WTC11 (cell line): ENCODE data around the gene WBP1L. TPM values are rescaled to one million over a fixed set of nuclear protein-coding genes. Genes with fewer than 3 reads are reported as not detected.

Experiments
- ATAC-seq: fragments of 200-7000 bp; cut with Tn5 transposase; 2 replicates; pipeline ENCODE4 v1.10.0; 2021; ENCODE audit warnings: mild to moderate bottlenecking, moderate library complexity
- CTCF ChIA-PET: fragments of 300-600 bp; sonication (Branson Sonifier 250); formaldehyde crosslinking; loops from one replicate; lab custom pipeline; 2021; ENCODE audit warnings: antibody characterized with exemption; lab: Charles Lee
- POLR2A ChIA-PET: fragments of 350-600 bp; sonication (Branson Sonifier 250); formaldehyde crosslinking; loops from one replicate; lab custom pipeline; 2021; ENCODE audit warnings: antibody characterized with exemption; lab: Charles Lee
- DNase-seq: peaks from one replicate; pipeline ENCODE4 v3.0.0; 2021; ENCODE audit warnings: low spot score
- H3K27ac Mint-ChIP-seq: 2 replicates; pipeline ENCODE4 v1.8.0; 2021; ENCODE audit warnings: mixed read lengths
- H3K27me3 Mint-ChIP-seq: 2 replicates; pipeline ENCODE4 v1.8.0; 2021; ENCODE audit warnings: low read depth, mild to moderate bottlenecking, moderate library complexity, mixed read lengths
- H3K36me3 Mint-ChIP-seq: 2 replicates; pipeline ENCODE4 v1.8.0; 2021; ENCODE audit warnings: mixed read lengths
- H3K4me1 Mint-ChIP-seq: 2 replicates; pipeline ENCODE4 v1.8.0; 2022; ENCODE audit warnings: mixed read lengths
- H3K4me3 Mint-ChIP-seq: 2 replicates; pipeline ENCODE4 v1.8.0; 2021; ENCODE audit warnings: mild to moderate bottlenecking, moderate library complexity, mixed read lengths
- H3K9me3 Mint-ChIP-seq: 2 replicates; pipeline ENCODE4 v1.8.0; 2021; ENCODE audit warnings: mixed read lengths
- CBFB ChIP-seq: sonication (generic); formaldehyde crosslinking; IDR thresholded peaks from 2 replicates; pipeline ENCODE4 v1.8.1; 2022; ENCODE audit warnings: mild to moderate bottlenecking, low read depth, missing genetic modification reagents
- EMX1 ChIP-seq: fragments of 250-450 bp; sonication (Bioruptor Pico); IDR thresholded peaks from 2 replicates; pipeline ENCODE4 v1.8.0; 2021; ENCODE audit warnings: mild to moderate bottlenecking
- FOXJ3 ChIP-seq: sonication (generic); formaldehyde crosslinking; IDR thresholded peaks from 2 replicates; pipeline ENCODE4 v1.9.0; 2021; ENCODE audit warnings: missing genetic modification reagents, mild to moderate bottlenecking, borderline replicate concordance
- GRHL2 ChIP-seq: fragments of 250-450 bp; sonication (Bioruptor Pico); IDR thresholded peaks from 2 replicates; pipeline ENCODE4 v1.8.0; 2022; ENCODE audit warnings: mild to moderate bottlenecking, moderate library complexity; ENCODE audit not compliant: insufficient replicate concordance, severe bottlenecking
- HMGA2 ChIP-seq: fragments of 250-450 bp; sonication (Bioruptor Pico); IDR thresholded peaks from 2 replicates; pipeline ENCODE4 v1.4.0; 2021; ENCODE audit warnings: mild to moderate bottlenecking, moderate library complexity
- JUN ChIP-seq: sonication (generic); formaldehyde crosslinking; IDR thresholded peaks from 2 replicates; pipeline ENCODE4 v1.8.0; 2023; ENCODE audit warnings: mild to moderate bottlenecking, missing genetic modification reagents
- MXD4 ChIP-seq: fragments of 250-450 bp; sonication (Bioruptor Pico); IDR thresholded peaks from 2 replicates; pipeline ENCODE4 v1.8.0; 2021; ENCODE audit warnings: mild to moderate bottlenecking, moderate library complexity, borderline replicate concordance
- NFATC4 ChIP-seq: fragments of 250-450 bp; sonication (Bioruptor Pico); IDR thresholded peaks from 2 replicates; pipeline ENCODE4 v1.9.0; 2021; ENCODE audit warnings: mild to moderate bottlenecking
- NFE2L1 ChIP-seq: sonication (generic); formaldehyde crosslinking; IDR thresholded peaks from 2 replicates; pipeline ENCODE4 v1.8.1; 2023; ENCODE audit warnings: missing genetic modification reagents
- NR1H2 ChIP-seq: sonication (generic); formaldehyde crosslinking; IDR thresholded peaks from 2 replicates; pipeline ENCODE4 v1.9.0; 2021; ENCODE audit warnings: mild to moderate bottlenecking, moderate library complexity, missing genetic modification reagents
- OVOL2 ChIP-seq: fragments of 250-450 bp; sonication (Bioruptor Pico); IDR thresholded peaks from 2 replicates; pipeline ENCODE4 v1.9.0; 2021; ENCODE audit warnings: mild to moderate bottlenecking, borderline replicate concordance
- SMAD4 ChIP-seq: sonication (generic); formaldehyde crosslinking; IDR thresholded peaks from 2 replicates; pipeline ENCODE4 v1.8.0; 2022; ENCODE audit warnings: mild to moderate bottlenecking, missing genetic modification reagents
- TEAD4 ChIP-seq: sonication (generic); formaldehyde crosslinking; IDR thresholded peaks from 2 replicates; pipeline ENCODE4 v1.8.0; 2022; ENCODE audit warnings: mild to moderate bottlenecking, missing genetic modification reagents
- ZNF671 ChIP-seq: fragments of 250-450 bp; sonication (Bioruptor Pico); IDR thresholded peaks from 2 replicates; pipeline ENCODE4 v1.8.0; 2021; ENCODE audit warnings: mild to moderate bottlenecking
- total RNA-seq: library from RNA; stranded (reverse); gene quantifications from 3 replicates; pipeline ENCODE4 v1.2.3, GENCODE V29; 2021
- TF ChIP-seq, protein P1 (sequence below): fragments of 200-600 bp; IDR thresholded peaks from 2 replicates; pipeline ENCODE4 v1.8.0; 2022; ENCODE audit warnings: antibody characterized with exemption
- TF ChIP-seq, protein P2 (sequence below): sonication (generic); formaldehyde crosslinking; IDR thresholded peaks from 2 replicates; pipeline ENCODE4 v1.8.1; 2023; ENCODE audit warnings: mild to moderate bottlenecking, missing genetic modification reagents, moderate library complexity
- TF ChIP-seq, protein P3 (sequence below): sonication (generic); formaldehyde crosslinking; conservative IDR thresholded peaks from 2 replicates; pipeline ENCODE4 v1.8.1; 2022; ENCODE audit warnings: mild to moderate bottlenecking, missing genetic modification reagents
- TF ChIP-seq, protein P4 (sequence below): fragments of 250-450 bp; sonication (Bioruptor Pico); IDR thresholded peaks from 2 replicates; pipeline ENCODE4 v2.1.2; 2022; ENCODE audit warnings: mild to moderate bottlenecking, moderate library complexity
- TF ChIP-seq, protein P5 (sequence below): sonication (generic); formaldehyde crosslinking; IDR thresholded peaks from 2 replicates; pipeline ENCODE4 v1.8.0; 2022; ENCODE audit warnings: missing genetic modification reagents
- TF ChIP-seq, protein P6 (sequence below): sonication (generic); formaldehyde crosslinking; IDR thresholded peaks from 2 replicates; pipeline ENCODE4 v1.8.0; 2022; ENCODE audit warnings: mild to moderate bottlenecking, missing genetic modification reagents
- TF ChIP-seq, protein P7 (sequence below): sonication (generic); formaldehyde crosslinking; IDR thresholded peaks from 2 replicates; pipeline ENCODE4 v1.8.1; 2023; ENCODE audit warnings: mild to moderate bottlenecking, missing genetic modification reagents

WBP1L gene
- total RNA-seq, 1 experiment from 2014 or later, result 26.8 TPM

DNA sequence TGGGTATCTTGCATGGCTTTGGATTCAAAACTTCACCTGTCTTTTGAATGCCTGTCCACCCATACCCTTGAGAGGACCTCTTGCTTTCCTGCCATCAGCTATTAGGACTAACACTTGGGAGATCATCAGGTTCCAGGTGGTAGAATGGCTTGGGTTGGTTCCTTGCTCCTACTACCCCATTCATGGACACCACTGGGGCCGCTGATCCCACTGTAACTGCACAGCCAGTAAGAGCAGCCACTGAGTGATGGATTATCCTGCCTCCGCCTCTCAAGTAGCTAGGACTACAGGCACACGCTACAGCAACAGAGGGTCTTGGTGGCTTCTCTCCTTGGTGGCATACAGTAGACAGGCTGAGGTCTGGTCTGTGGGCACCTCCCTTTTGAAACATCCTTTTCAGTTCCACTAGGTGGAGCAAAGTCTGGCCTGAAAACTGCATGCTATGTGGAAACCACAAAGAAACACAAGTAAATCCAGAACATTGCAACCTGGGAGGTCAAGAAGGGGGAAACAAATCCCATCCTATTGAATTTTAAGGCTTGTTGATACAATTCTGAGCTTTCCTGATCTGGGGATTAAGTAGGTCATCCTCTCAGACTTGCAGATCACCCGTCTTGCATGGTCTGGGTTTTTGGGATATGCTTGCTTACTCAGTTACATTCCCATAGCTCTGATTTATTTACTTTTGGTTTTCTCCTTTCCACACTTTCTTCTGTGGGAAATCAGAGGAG, 9.4 kb downstream of the WBP1L start:
- Mint-ChIP-seq H3K27ac (peak overlapping the region; percentile 49), H3K27me3 (no peaks in the 10 kb centered on the region), H3K36me3 (no peaks in the 10 kb centered on the region), H3K9me3 (no peaks in the 10 kb centered on the region), H3K4me3 (no peak overlapping the region), H3K4me1 (peaks cover 7% of the 10 kb centered on the region)
- DNase-seq (no peak), ATAC-seq (peak; percentile 96)
- TF ChIP-seq, protein P1, sequence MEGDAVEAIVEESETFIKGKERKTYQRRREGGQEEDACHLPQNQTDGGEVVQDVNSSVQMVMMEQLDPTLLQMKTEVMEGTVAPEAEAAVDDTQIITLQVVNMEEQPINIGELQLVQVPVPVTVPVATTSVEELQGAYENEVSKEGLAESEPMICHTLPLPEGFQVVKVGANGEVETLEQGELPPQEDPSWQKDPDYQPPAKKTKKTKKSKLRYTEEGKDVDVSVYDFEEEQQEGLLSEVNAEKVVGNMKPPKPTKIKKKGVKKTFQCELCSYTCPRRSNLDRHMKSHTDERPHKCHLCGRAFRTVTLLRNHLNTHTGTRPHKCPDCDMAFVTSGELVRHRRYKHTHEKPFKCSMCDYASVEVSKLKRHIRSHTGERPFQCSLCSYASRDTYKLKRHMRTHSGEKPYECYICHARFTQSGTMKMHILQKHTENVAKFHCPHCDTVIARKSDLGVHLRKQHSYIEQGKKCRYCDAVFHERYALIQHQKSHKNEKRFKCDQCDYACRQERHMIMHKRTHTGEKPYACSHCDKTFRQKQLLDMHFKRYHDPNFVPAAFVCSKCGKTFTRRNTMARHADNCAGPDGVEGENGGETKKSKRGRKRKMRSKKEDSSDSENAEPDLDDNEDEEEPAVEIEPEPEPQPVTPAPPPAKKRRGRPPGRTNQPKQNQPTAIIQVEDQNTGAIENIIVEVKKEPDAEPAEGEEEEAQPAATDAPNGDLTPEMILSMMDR, result 0 out of 2 replicates have a peak, but pooled peaks have one; percentile 12
- TF ChIP-seq NR1H2 (CRISPR knock-in tag), result no peak
- POLR2A ChIA-PET, result no interaction called here
- CTCF ChIA-PET, result interaction anchor here (0.5 to 2.5 kb wide), 17 partner anchors 9 to 524 kb away, joined by 3 to 11 read pairs (median 3); partner anchors contain the start of genes ARL3 and WBP1L

DNA sequence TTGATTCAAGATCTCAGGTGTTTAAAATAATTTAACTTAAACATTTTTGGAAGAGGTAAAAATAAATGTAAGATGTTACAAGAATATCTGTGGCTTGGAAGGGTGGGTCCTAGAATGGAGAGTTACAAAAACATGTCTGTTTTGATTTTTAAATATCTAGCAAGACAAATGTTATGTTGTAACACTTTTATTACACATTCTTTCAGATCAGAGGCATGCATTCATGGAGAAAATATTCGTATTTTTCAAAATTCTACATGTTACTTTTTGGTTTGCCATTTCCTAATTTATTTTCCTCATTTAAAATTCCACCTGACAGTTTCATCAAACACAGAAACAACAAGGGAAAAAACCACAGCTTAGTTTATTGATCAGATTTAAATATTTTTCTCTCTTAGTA, 10.0 kb downstream of the WBP1L start:
- CTCF ChIA-PET, result interaction anchor here (0.5 to 2.5 kb wide), 15 partner anchors 10 to 524 kb away, joined by 3 to 11 read pairs (median 3); partner anchors contain the start of genes ARL3 and WBP1L
- H3K27me3 Mint-ChIP-seq, result no peaks in the 10 kb centered on the region
- H3K36me3 Mint-ChIP-seq, result no peaks in the 10 kb centered on the region
- no peak overlapping the region for H3K4me3 Mint-ChIP-seq
- ATAC-seq (no peak), DNase-seq (no peak)
- H3K9me3 Mint-ChIP-seq, result no peaks in the 10 kb centered on the region
- POLR2A ChIA-PET, result no interaction called here
- TF ChIP-seq, protein P2, sequence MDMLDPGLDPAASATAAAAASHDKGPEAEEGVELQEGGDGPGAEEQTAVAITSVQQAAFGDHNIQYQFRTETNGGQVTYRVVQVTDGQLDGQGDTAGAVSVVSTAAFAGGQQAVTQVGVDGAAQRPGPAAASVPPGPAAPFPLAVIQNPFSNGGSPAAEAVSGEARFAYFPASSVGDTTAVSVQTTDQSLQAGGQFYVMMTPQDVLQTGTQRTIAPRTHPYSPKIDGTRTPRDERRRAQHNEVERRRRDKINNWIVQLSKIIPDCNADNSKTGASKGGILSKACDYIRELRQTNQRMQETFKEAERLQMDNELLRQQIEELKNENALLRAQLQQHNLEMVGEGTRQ, result no peak
- TF ChIP-seq, protein P3, sequence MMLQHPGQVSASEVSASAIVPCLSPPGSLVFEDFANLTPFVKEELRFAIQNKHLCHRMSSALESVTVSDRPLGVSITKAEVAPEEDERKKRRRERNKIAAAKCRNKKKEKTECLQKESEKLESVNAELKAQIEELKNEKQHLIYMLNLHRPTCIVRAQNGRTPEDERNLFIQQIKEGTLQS, result no peak
- TF ChIP-seq, protein P4, sequence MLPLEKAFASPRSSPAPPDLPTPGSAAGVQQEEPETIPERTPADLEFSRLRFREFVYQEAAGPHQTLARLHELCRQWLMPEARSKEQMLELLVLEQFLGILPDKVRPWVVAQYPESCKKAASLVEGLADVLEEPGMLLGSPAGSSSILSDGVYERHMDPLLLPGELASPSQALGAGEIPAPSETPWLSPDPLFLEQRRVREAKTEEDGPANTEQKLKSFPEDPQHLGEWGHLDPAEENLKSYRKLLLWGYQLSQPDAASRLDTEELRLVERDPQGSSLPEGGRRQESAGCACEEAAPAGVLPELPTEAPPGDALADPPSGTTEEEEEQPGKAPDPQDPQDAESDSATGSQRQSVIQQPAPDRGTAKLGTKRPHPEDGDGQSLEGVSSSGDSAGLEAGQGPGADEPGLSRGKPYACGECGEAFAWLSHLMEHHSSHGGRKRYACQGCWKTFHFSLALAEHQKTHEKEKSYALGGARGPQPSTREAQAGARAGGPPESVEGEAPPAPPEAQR (CRISPR knock-in tag), result no peak
- TF ChIP-seq FOXJ3 (CRISPR knock-in tag), result no peak
- TF ChIP-seq OVOL2 (CRISPR knock-in tag), result no peak
- TF ChIP-seq EMX1, result no peak
- TF ChIP-seq GRHL2 (CRISPR knock-in tag), result no peak
- no peak for TF ChIP-seq TEAD4 (CRISPR knock-in tag)
- no peak for TF ChIP-seq SMAD4
- no peak for TF ChIP-seq JUN (CRISPR knock-in tag)
- TF ChIP-seq HMGA2 (CRISPR knock-in tag), result no peak
- H3K4me1 Mint-ChIP-seq, result peaks cover 13% of the 10 kb centered on the region
- peak overlapping the region; percentile 49 for H3K27ac Mint-ChIP-seq

DNA sequence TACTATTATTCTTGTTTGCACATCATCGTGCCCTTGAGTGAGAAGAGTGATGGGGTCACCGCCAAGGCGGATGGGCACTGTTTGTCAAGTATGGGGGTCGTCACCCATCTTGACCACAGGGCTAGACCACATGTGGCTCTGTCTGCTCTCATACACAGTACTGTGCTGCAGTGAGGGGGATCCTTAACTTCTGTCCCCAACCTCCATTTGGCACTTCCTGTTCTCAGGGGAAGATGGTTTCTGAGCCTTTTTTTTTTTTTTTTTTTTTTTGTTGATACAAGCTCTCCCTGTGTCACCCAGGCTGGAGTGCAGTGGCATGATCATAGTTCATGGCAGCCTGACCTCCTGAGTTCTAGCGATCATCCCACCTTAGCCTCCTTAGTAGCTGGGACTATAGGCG, 13.6 kb downstream of the WBP1L start:
- Mint-ChIP-seq H3K9me3 (peaks cover 4% of the 10 kb centered on the region; the same call in 1 of the 2 replicates), H3K27ac (no peak overlapping the region), H3K4me3 (no peak overlapping the region), H3K4me1 (peaks cover 15% of the 10 kb centered on the region), H3K27me3 (no peaks in the 10 kb centered on the region), H3K36me3 (no peaks in the 10 kb centered on the region)
- CTCF ChIA-PET, result no interaction called here
- ATAC-seq, result no peak
- POLR2A ChIA-PET, result no interaction called here
- DNase-seq, result no peak
- no peak for TF ChIP-seq HMGA2 (CRISPR knock-in tag)
- TF ChIP-seq NFATC4 (CRISPR knock-in tag), result no peak
- no peak for TF ChIP-seq NFE2L1
- no peak for TF ChIP-seq GRHL2 (CRISPR knock-in tag)
- TF ChIP-seq MXD4, result no peak
- TF ChIP-seq, protein P5, sequence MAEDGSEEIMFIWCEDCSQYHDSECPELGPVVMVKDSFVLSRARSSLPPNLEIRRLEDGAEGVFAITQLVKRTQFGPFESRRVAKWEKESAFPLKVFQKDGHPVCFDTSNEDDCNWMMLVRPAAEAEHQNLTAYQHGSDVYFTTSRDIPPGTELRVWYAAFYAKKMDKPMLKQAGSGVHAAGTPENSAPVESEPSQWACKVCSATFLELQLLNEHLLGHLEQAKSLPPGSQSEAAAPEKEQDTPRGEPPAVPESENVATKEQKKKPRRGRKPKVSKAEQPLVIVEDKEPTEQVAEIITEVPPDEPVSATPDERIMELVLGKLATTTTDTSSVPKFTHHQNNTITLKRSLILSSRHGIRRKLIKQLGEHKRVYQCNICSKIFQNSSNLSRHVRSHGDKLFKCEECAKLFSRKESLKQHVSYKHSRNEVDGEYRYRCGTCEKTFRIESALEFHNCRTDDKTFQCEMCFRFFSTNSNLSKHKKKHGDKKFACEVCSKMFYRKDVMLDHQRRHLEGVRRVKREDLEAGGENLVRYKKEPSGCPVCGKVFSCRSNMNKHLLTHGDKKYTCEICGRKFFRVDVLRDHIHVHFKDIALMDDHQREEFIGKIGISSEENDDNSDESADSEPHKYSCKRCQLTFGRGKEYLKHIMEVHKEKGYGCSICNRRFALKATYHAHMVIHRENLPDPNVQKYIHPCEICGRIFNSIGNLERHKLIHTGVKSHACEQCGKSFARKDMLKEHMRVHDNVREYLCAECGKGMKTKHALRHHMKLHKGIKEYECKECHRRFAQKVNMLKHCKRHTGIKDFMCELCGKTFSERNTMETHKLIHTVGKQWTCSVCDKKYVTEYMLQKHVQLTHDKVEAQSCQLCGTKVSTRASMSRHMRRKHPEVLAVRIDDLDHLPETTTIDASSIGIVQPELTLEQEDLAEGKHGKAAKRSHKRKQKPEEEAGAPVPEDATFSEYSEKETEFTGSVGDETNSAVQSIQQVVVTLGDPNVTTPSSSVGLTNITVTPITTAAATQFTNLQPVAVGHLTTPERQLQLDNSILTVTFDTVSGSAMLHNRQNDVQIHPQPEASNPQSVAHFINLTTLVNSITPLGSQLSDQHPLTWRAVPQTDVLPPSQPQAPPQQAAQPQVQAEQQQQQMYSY (CRISPR knock-in tag), result no peak
- TF ChIP-seq, protein P6, sequence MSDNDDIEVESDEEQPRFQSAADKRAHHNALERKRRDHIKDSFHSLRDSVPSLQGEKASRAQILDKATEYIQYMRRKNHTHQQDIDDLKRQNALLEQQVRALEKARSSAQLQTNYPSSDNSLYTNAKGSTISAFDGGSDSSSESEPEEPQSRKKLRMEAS (CRISPR knock-in tag), result no peak
- TF ChIP-seq EMX1, result no peak
- TF ChIP-seq, protein P7, sequence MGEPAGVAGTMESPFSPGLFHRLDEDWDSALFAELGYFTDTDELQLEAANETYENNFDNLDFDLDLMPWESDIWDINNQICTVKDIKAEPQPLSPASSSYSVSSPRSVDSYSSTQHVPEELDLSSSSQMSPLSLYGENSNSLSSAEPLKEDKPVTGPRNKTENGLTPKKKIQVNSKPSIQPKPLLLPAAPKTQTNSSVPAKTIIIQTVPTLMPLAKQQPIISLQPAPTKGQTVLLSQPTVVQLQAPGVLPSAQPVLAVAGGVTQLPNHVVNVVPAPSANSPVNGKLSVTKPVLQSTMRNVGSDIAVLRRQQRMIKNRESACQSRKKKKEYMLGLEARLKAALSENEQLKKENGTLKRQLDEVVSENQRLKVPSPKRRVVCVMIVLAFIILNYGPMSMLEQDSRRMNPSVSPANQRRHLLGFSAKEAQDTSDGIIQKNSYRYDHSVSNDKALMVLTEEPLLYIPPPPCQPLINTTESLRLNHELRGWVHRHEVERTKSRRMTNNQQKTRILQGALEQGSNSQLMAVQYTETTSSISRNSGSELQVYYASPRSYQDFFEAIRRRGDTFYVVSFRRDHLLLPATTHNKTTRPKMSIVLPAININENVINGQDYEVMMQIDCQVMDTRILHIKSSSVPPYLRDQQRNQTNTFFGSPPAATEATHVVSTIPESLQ (CRISPR knock-in tag), result no peak
- TF ChIP-seq ZNF671 (CRISPR knock-in tag), result no peak
- no peak for TF ChIP-seq CBFB (CRISPR knock-in tag)
